WI38 (cell line): ENCODE data around the gene GBE1.

Experiments used
- H3K4me3 ChIP-seq: 2 replicates; pipeline ENCODE4 v1.5.1; 2011; ENCODE audit warnings: low read depth, mild to moderate bottlenecking, control low read depth, low read length
- TF ChIP-seq, protein P1 (sequence below): IDR thresholded peaks from 2 replicates; pipeline ENCODE4 v1.5.1; 2012; ENCODE audit warnings: low read depth, mild to moderate bottlenecking, control low read depth, low read length

The GBE1 gene

GRCh38 chr3:81741216-81741615 is 20.2 kb downstream of the GBE1 start:
- TF ChIP-seq, protein P1, sequence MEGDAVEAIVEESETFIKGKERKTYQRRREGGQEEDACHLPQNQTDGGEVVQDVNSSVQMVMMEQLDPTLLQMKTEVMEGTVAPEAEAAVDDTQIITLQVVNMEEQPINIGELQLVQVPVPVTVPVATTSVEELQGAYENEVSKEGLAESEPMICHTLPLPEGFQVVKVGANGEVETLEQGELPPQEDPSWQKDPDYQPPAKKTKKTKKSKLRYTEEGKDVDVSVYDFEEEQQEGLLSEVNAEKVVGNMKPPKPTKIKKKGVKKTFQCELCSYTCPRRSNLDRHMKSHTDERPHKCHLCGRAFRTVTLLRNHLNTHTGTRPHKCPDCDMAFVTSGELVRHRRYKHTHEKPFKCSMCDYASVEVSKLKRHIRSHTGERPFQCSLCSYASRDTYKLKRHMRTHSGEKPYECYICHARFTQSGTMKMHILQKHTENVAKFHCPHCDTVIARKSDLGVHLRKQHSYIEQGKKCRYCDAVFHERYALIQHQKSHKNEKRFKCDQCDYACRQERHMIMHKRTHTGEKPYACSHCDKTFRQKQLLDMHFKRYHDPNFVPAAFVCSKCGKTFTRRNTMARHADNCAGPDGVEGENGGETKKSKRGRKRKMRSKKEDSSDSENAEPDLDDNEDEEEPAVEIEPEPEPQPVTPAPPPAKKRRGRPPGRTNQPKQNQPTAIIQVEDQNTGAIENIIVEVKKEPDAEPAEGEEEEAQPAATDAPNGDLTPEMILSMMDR = no peak
- H3K4me3 ChIP-seq = no peak overlapping the region

DNA sequence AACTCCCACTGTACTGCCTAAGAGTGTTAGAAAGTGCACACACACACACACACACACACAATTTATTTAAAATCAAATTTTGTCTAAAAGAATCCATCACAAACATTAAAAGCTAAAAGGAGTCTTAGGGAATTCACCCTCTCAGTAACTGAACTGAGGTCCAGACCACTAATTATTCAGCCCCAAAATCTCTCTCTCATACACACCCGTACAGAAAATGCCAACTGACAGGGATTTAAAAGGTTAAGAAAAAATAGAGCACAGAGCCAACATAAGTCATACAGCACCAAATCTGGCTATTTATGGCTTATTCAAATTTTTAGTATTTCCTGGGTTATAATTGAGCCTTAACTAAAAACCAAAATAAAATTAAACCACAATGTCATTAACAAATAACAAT is 20.7 kb downstream of the GBE1 start:
- no peak overlapping the region for H3K4me3 ChIP-seq
- TF ChIP-seq, protein P1 = no peak

DNA sequence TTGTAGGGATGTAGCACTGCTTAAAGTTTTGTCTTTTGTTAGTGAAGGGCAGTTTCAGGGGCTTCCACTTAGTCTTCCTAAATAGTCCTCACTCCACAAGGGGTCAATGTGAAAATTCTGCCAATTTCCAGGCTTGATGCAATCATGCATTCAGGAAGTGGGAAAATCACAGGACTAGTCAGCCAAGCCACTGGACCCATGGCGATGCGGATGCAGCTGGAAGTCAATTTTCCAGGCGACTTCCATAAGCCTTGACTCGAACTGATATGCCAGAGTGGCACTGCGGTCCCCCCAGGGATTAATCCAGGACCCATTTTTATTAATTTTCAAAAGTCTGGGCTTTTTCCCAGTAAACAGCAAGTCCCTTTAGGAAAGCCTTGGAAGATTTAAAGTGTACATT is 26.1 kb downstream of the GBE1 start:
- TF ChIP-seq, protein P1 = no peak
- no peak overlapping the region for H3K4me3 ChIP-seq

- TF ChIP-seq, protein P1 = no peak
- no peak overlapping the region for H3K4me3 ChIP-seq
Observed at GRCh38 chr3:81734742-81735141, 26.7 kb downstream of the GBE1 start.

- no peak overlapping the region for H3K4me3 ChIP-seq
- TF ChIP-seq, protein P1 = no peak
Observed at GRCh38 chr3:81732642-81733041, 28.8 kb downstream of the GBE1 start.

DNA sequence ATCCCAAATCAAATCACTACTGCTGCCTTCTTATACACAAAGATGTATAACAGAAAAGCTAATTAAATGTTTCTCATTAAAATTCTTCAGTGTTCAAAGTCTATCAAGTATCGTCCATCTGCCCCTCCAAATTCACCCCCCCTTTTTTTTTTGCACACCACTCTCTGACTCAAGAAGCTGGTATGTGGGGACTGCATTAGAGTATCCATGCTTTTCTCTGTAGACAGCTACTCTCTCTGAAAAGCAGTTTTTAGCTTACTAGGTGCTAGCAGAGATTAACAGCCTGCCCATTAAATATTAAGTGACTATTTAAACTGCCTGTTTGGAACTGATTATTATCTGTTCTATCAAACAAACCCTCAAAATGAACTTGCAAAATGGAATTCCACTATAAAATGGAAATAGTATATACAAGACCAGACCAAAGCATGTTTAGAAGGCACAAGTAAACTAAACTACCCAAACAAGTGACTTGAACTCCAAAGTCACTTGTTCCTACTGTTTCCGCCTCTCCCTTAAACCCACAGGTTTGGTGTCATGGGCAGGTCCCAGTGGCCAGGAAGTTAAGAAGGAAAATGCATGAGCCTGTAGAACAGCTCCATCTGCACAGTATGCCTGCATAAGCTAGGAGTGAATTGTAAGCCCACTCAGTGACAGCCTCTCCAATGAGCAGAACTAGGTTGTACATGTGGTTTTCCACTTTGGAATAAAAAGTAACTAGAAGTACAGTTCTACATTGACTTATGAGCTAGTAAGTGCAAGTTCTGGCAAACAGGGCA is 32.5 kb downstream of the GBE1 start:
- TF ChIP-seq, protein P1 = no peak
- no peak overlapping the region for H3K4me3 ChIP-seq

- TF ChIP-seq, protein P1 = no peak
- H3K4me3 ChIP-seq = 0 out of 2 replicates have a peak overlapping the region, but pooled peaks have one; percentile 11
Observed at GRCh38 chr3:81726735-81727134, 34.7 kb downstream of the GBE1 start.
